ENCODE measurements around the gene SP110.
"Not testable (repeated sequence)": the region's sequence is repeated elsewhere in the genome, so short reads cannot be mapped to it uniquely, and the experiment has no call there.

The SP110 gene

DNA sequence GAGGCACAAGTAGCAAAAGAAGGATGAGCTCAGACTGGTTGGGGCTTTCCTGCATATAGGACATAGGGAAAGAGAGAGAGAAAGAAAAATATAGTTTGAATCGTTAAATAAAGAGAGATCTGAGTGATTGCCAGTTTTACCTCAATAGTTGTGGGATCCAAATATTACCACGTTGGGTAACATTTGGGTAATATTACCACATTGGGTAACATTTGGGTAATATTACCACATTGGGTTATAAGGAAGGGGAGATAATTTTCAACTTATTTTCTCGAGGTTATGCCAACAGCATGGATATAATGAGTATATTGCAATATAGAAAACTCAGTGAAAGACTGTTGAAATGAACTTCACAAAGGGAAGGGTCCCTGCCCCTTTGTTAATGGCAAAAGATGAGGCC is 26.4 kb upstream of the SP110 start:
- no peaks in the 10 kb centered on the region for H3K36me3 ChIP-seq (ENCODE audit: control insufficient read depth, low read depth, low read length)
- no peaks in the 10 kb centered on the region for H3K27me3 ChIP-seq (ENCODE audit: control insufficient read depth, insufficient read depth, low read length)
- H3K9ac ChIP-seq (ENCODE audit: low read length), result no peak overlapping the region
- no peaks in the 10 kb centered on the region for H3K9me3 ChIP-seq (ENCODE audit: control insufficient read depth, low read depth, low read length)
- no peak overlapping the region for H3K27ac ChIP-seq (ENCODE audit: low read length)
- H3K4me1 ChIP-seq (ENCODE audit: control insufficient read depth, low read depth, low read length), result no peaks in the 10 kb centered on the region
- no peak overlapping the region for H3K4me3 ChIP-seq (ENCODE audit: low read length)

DNA sequence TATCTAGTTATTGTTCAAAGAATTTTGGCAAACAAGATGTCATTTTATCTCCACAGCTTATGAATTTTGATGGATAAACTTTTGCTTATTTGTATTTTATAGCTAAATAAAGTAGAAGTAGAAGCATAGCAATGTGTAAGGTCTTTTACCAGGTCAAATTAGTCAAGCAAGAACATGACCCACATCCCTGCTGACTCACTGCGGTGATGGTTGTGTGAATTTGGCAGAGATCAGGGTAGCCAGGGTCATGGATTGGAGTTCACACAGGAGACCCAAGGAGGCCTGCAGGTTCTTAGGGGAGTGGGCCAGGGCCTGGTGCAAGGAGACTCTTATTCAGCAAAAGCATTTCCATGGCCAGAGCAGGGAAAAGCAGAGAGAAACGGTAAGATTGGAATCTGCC is 24.4 kb upstream of the SP110 start:
- no peaks in the 10 kb centered on the region for H3K9me3 ChIP-seq (ENCODE audit: control insufficient read depth, low read depth, low read length)
- H3K36me3 ChIP-seq (ENCODE audit: control insufficient read depth, low read depth, low read length), result no peaks in the 10 kb centered on the region

DNA sequence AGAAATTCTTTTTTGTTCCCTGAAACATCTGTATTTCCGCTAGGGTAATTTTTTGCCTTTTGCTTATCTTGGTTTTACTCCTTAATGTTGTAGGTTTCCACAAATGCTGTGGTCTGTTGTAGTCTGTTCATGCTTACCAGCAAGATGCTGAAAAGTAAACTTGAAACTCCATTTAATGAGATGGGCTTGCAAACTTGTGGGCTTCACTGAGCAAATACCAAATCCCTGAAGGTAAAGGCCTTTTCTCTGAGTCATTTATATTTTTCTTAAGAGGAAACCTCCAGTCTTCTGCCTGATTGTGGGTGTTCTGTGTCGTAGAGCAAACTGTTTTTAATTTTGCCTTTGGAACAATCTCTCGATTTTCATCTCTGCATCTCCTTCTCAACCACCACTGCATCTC is 15.1 kb upstream of the SP110 start:
- H3K4me1 ChIP-seq (ENCODE audit: control insufficient read depth, low read depth, low read length), result no peaks in the 10 kb centered on the region
- H3K9me3 ChIP-seq (ENCODE audit: control insufficient read depth, low read depth, low read length), result no peaks in the 10 kb centered on the region
- H3K27me3 ChIP-seq (ENCODE audit: control insufficient read depth, insufficient read depth, low read length), result no peaks in the 10 kb centered on the region
- H3K4me3 ChIP-seq (ENCODE audit: low read length), result no peak overlapping the region
- no peaks in the 10 kb centered on the region for H3K36me3 ChIP-seq (ENCODE audit: control insufficient read depth, low read depth, low read length)
- H3K27ac ChIP-seq (ENCODE audit: low read length), result no peak overlapping the region
- no peak overlapping the region for H3K9ac ChIP-seq (ENCODE audit: low read length)

More for the DNA sequence above, 24.4 kb upstream of the SP110 start:
- no peak overlapping the region for H3K9ac ChIP-seq (ENCODE audit: low read length)
- no peak overlapping the region for H3K27ac ChIP-seq (ENCODE audit: low read length)
- H3K4me3 ChIP-seq (ENCODE audit: low read length), result no peak overlapping the region
- H3K4me1 ChIP-seq (ENCODE audit: control insufficient read depth, low read depth, low read length), result no peaks in the 10 kb centered on the region
- no peaks in the 10 kb centered on the region for H3K27me3 ChIP-seq (ENCODE audit: control insufficient read depth, insufficient read depth, low read length)

DNA sequence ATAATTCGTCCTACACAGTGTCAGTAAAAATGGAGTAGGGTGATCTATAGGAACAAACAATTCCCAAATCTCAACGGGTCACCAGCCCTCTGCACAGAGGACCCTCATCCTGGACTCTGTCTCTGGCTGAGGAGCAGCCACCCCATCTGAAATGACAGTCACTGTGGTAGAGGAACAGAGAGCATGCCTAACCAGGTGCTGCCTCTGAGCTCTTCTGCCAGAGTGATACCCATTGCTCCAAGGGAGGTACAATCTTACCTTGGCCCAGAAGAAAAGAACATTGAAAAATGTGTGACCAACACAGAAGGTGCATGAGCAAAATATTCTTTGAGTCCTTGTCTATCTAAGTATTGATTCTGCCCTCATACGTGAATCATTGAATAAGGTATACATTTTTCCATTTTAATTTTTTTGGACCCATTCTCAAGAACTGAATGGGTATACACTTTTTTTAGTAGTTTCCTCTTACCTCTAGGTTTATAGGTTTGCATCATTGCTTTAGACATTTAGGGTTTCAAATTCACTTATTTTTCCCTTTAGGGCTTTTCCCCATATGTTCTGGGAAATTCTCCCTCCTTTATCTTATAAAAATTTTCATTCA is 14.4 kb upstream of the SP110 start:
- no peaks in the 10 kb centered on the region for H3K27me3 ChIP-seq (ENCODE audit: control insufficient read depth, insufficient read depth, low read length)
- no peak overlapping the region for H3K27ac ChIP-seq (ENCODE audit: low read length)
- H3K4me3 ChIP-seq (ENCODE audit: low read length), result no peak overlapping the region
- H3K9ac ChIP-seq (ENCODE audit: low read length), result no peak overlapping the region
- H3K9me3 ChIP-seq (ENCODE audit: control insufficient read depth, low read depth, low read length), result no peaks in the 10 kb centered on the region
- H3K36me3 ChIP-seq (ENCODE audit: control insufficient read depth, low read depth, low read length), result no peaks in the 10 kb centered on the region
- no peaks in the 10 kb centered on the region for H3K4me1 ChIP-seq (ENCODE audit: control insufficient read depth, low read depth, low read length)

DNA sequence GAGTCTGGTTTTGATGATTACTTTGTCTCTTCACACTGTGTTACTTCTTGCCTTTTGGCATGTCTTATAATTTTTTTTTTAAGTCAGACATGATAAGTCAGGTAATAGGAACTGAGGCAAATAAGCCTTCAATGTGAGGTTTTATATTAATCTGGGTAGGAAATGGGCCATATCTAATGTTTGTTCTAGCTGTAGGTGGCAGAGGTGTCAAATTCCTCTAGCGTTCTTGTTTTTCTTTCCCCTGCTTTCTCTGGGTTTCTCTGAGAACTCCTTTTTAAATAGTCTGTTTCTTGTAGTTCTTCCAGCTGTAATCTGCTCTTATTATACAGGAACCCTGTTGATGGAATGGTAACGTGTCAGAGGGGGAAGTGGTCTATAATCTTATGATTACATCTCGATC is 11.5 kb upstream of the SP110 start:
- H3K4me3 ChIP-seq (ENCODE audit: low read length), result no peak overlapping the region
- H3K27ac ChIP-seq (ENCODE audit: low read length), result no peak overlapping the region
- H3K9ac ChIP-seq (ENCODE audit: low read length), result no peak overlapping the region
- H3K9me3 ChIP-seq (ENCODE audit: control insufficient read depth, low read depth, low read length), result no peaks in the 10 kb centered on the region
- no peaks in the 10 kb centered on the region for H3K27me3 ChIP-seq (ENCODE audit: control insufficient read depth, insufficient read depth, low read length)
- H3K36me3 ChIP-seq (ENCODE audit: control insufficient read depth, low read depth, low read length), result no peaks in the 10 kb centered on the region
- no peaks in the 10 kb centered on the region for H3K4me1 ChIP-seq (ENCODE audit: control insufficient read depth, low read depth, low read length)

DNA sequence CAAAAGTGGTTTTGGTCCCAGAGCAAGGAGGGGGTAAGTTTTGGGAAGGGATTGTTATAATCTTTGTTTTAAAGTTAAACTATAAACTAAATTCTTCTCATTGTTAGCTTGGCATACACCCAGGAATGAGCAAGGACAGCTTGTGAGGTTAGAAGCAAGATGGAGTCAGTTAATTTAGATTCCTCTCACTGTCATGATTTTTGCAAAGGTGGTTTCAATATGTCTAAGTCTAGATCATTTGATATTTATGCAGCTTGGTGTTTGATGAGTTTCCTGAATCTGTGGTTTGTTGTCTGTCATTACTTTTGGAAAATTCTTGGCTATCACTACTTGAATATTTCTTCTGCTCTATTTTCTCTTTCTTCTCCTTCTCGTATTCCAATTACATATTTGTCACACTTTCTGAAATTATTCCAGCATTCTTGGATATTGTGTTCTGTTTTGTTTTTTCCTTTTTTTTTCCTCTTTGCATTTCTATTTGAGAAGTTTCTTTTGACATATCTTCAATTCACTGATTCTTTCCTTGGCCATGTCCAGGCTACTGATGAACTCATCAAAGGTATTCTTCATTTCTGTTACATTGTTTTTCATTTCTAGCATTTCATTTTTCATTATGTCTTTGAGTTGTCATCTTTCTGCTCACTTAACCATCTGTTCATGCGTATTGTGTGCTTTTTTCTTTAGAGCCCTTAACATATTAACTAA is 10.9 kb upstream of the SP110 start:
- Histone ChIP-seq H3K36me3 (ENCODE audit: control insufficient read depth, low read depth, low read length) (no peaks in the 10 kb centered on the region), H3K4me1 (ENCODE audit: control insufficient read depth, low read depth, low read length) (no peaks in the 10 kb centered on the region), H3K9me3 (ENCODE audit: control insufficient read depth, low read depth, low read length) (no peaks in the 10 kb centered on the region), H3K27ac (ENCODE audit: low read length) (no peak overlapping the region), H3K27me3 (ENCODE audit: control insufficient read depth, insufficient read depth, low read length) (no peaks in the 10 kb centered on the region), H3K9ac (ENCODE audit: low read length) (no peak overlapping the region), H3K4me3 (ENCODE audit: low read length) (no peak overlapping the region)

DNA sequence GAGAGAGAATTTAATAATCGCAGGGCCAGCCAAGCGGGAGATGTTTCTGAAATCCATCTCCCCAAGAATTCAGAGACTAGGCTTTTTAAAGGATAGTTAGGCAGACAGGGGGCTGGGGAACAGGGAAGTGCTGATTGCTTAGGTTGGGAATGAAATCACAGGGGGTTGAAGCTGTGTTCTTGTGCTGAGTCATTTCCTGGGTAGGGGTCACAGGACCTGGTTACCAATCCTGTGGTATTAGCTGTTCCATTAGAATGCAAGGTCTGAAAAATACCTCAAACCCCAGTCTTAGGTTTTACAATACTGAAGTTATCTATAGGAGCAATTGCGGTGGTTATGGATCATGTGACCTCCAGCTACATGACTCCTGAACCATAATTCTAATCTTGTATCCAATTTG is 10.3 kb upstream of the SP110 start:
- H3K27ac ChIP-seq (ENCODE audit: low read length), result no peak overlapping the region

DNA sequence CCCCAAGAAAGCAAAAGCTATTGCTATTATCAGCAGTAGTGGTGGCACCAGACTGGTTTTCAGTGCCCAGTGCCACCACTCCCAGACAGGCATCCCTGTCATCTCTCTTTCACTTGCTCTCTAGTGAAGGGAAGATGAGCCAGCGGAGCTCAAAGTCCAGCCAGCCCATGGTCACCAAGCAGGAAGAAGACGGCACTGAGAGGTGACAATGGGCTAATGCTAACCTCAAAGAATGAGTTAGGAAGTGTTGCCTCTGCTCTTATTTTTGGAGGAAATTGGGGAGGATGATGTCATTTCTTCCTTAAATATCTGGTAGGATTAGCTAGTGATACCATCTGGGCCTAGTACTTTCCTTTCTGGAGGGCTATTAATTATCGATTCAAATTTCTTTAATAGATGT is 7.4 kb upstream of the SP110 start:
- no peak overlapping the region for H3K27ac ChIP-seq (ENCODE audit: low read length)
- no peak overlapping the region for H3K4me3 ChIP-seq (ENCODE audit: low read length)
- no peaks in the 10 kb centered on the region for H3K36me3 ChIP-seq (ENCODE audit: control insufficient read depth, low read depth, low read length)
- H3K9ac ChIP-seq (ENCODE audit: low read length), result no peak overlapping the region
- H3K27me3 ChIP-seq (ENCODE audit: control insufficient read depth, insufficient read depth, low read length), result no peaks in the 10 kb centered on the region
- H3K4me1 ChIP-seq (ENCODE audit: control insufficient read depth, low read depth, low read length), result no peaks in the 10 kb centered on the region
- H3K9me3 ChIP-seq (ENCODE audit: control insufficient read depth, low read depth, low read length), result no peaks in the 10 kb centered on the region

More for the DNA sequence above, 10.3 kb upstream of the SP110 start:
- Histone ChIP-seq H3K4me1 (ENCODE audit: control insufficient read depth, low read depth, low read length) (no peaks in the 10 kb centered on the region), H3K27me3 (ENCODE audit: control insufficient read depth, insufficient read depth, low read length) (no peaks in the 10 kb centered on the region), H3K36me3 (ENCODE audit: control insufficient read depth, low read depth, low read length) (no peaks in the 10 kb centered on the region), H3K4me3 (ENCODE audit: low read length) (no peak overlapping the region), H3K9me3 (ENCODE audit: control insufficient read depth, low read depth, low read length) (no peaks in the 10 kb centered on the region), H3K9ac (ENCODE audit: low read length) (no peak overlapping the region)

DNA sequence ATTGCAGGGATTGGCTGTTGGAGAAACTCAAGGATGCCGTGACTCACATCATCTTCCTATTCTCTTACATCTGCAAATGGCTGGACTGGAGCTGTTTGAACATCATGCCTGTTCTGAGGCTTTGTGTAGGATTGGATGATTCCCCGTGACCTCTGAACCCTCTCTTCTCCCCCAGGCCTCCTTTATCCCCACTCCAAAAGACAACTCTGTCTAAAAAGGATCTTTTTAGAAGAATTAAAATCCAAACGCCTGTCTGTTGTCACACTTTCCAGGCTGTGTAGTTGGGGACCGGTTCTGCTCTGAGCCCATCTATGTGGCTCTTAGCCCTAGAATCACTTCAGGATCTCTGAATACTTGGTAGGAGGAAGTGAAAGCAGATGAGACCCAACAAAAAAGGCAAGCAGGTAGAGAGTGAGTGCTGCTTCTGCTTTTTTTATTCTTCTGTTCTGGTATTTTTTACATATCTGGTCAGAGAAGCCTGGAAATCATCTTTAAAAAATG is 6.3 kb upstream of the SP110 start:
- H3K9ac ChIP-seq (ENCODE audit: low read length), result no peak overlapping the region
- no peaks in the 10 kb centered on the region for H3K4me1 ChIP-seq (ENCODE audit: control insufficient read depth, low read depth, low read length)
- H3K27me3 ChIP-seq (ENCODE audit: control insufficient read depth, insufficient read depth, low read length), result no peaks in the 10 kb centered on the region
- no peak overlapping the region for H3K27ac ChIP-seq (ENCODE audit: low read length)
- no peaks in the 10 kb centered on the region for H3K36me3 ChIP-seq (ENCODE audit: control insufficient read depth, low read depth, low read length)
- no peak overlapping the region for H3K4me3 ChIP-seq (ENCODE audit: low read length)
- no peaks in the 10 kb centered on the region for H3K9me3 ChIP-seq (ENCODE audit: control insufficient read depth, low read depth, low read length)

DNA sequence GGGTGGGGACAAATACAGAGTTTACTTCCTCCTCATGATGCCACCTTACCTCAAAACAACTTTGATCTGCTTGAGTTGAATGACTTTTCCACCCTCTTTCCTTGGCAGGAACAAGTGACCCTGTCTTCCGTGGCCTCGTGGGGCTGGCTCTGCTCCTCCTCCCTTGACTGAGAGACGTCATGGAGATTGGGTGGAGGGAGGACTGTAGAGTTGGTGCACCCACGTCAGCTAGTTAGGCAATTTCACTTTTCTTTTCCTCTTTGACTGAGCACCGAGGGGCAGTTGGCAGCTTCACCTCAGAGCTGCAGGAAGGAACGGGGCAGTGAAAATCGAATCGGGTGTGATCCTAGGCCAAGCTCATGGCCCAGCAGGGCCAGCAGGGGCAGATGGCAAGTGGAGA is 5.7 kb upstream of the SP110 start, which contains the start of gene SP140:
SP140 (plus strand) TSS at position 251 of the 400 bp plus-strand sequence; CDS start at position 360, 109 bp downstream.
- H3K9ac ChIP-seq (ENCODE audit: low read length), result no peak within 1 kb of the TSS
- H3K27ac ChIP-seq (ENCODE audit: low read length), result no peak within 1 kb of the TSS
- H3K27me3 ChIP-seq (ENCODE audit: control insufficient read depth, insufficient read depth, low read length), result no peaks in the 10 kb centered on the region
- H3K4me1 ChIP-seq (ENCODE audit: control insufficient read depth, low read depth, low read length), result no peaks in the 10 kb centered on the region
- H3K36me3 ChIP-seq (ENCODE audit: control insufficient read depth, low read depth, low read length), result no peaks in the 10 kb centered on the region
- no peak within 1 kb of the TSS for H3K4me3 ChIP-seq (ENCODE audit: low read length)
- H3K9me3 ChIP-seq (ENCODE audit: control insufficient read depth, low read depth, low read length), result no peaks in the 10 kb centered on the region

DNA sequence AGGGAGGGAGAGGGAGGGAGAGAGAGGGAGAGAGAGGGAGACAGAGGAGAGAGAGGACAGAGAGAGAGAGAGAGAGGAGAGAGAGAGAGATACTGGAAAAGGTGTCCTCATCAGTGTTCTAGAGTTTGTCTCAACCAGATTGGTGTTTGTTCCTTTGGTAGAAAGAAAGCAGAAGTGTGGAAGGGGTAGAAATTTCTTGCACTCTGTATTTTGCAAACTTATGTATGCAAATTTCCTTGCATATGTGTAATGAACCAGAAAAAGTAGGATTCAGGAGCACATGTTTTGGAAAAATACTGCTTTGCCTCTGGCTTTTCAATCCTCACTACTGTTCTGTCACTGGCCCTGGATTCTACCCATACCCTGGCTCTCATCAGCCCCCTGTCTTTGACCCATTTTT is 4.7 kb upstream of the SP110 start:
- Histone ChIP-seq H3K27ac (ENCODE audit: low read length) (no peak overlapping the region), H3K4me1 (ENCODE audit: control insufficient read depth, low read depth, low read length) (peaks cover 5% of the 10 kb centered on the region), H3K4me3 (ENCODE audit: low read length) (no peak overlapping the region), H3K9ac (ENCODE audit: low read length) (no peak overlapping the region), H3K36me3 (ENCODE audit: control insufficient read depth, low read depth, low read length) (no peaks in the 10 kb centered on the region), H3K9me3 (ENCODE audit: control insufficient read depth, low read depth, low read length) (no peaks in the 10 kb centered on the region), H3K27me3 (ENCODE audit: control insufficient read depth, insufficient read depth, low read length) (no peaks in the 10 kb centered on the region)

DNA sequence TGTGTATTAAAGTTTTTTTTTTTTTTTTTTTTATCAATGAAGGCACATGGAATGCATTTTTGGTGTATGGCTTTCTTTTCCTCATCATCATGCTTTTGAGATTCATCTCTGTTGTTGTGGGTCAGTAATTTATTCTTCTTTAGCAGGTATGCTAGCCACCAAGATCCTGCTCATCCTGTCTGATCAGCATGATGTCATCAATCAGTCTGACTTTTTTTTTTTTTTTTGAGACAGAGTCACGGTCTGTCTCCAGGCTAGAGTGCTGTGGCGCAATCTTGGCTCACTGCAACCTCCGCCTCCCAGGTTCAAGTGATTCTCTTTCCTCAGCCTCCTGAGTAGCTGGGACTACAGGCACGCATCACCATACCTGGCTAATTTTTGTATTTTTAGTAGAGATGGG is 3.0 kb upstream of the SP110 start:
- not testable (repeated sequence) for H3K27me3 ChIP-seq (ENCODE audit: control insufficient read depth, insufficient read depth, low read length); H3K27ac ChIP-seq (ENCODE audit: low read length)

More for the DNA sequence above, 3.0 kb upstream of the SP110 start:
- H3K4me1 ChIP-seq (ENCODE audit: control insufficient read depth, low read depth, low read length); H3K9me3 ChIP-seq (ENCODE audit: control insufficient read depth, low read depth, low read length); H3K9ac ChIP-seq (ENCODE audit: low read length); H3K4me3 ChIP-seq (ENCODE audit: low read length); H3K36me3 ChIP-seq (ENCODE audit: control insufficient read depth, low read depth, low read length): not testable (repeated sequence)
